Placental epithelial cell (primary cell): ENCODE data around the gene SEPHS1. TPM values are rescaled to one million over a fixed set of nuclear protein-coding genes. Genes with fewer than 3 reads are reported as not detected.

ENCODE experiments used
- total RNA-seq: library from RNA; depleted of rRNA; stranded (reverse); fragments of >200 nt; gene quantifications from 2 replicates; pipeline ENCODE4 v1.2.3, GENCODE V29; 2012

The SEPHS1 gene
- 27.5 and 35.6 TPM in 2 replicates for total RNA-seq

DNA sequence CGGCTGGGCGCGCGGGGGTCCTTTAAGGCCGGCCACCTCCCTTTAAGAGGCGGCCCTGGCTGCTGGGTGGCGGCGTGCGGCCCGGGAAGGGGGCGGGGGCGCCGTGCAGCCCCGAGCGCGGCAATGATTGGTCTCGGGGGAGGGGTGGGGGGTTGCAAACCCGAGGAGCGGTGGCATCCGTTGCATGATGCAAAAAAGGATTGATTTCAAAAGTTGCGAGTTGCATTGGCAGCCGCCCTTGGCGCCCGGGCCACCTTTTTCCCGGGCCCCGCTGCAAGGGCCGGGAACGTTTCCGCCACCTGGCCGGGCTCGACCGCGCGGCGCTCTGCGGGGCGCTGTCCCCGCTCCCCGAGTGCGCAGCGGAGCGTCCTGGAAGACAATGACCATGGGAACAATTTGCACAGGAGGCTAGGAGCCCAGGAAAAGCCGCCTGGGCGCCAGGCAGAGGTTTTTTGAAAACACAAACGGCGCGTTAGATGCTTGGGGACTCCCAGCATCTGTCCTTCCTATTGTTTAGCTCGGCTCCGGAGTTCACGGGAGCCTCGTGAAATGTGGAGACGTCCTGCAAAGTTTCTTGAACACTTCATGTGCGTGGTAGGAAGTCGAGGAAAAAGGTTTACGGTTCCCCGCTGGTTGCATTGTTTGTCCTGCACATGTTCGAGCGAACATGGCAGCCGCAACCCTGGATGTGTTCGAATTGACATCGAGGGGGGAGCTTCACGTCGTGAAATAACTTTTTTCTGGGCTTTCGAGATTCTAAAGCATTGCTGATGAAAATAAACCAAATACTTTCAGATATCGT lies at the start of gene SEPHS1:
Gene SEPHS1, minus strand, starts transcription at position 78 of the 802 bp plus-strand sequence. CDS start 3,343 bp downstream, outside the sequence.

GRCh38 chr10:13299437-13300287 lies 48.4 kb downstream of the SEPHS1 start, which contains the start of gene PHYH:
Gene PHYH, minus strand, starts transcription at chr10:13300064. Its CDS starts 22 bp downstream, at chr10:13300042.

Other genes with a start within 250 kb of the SEPHS1 start
- gene OPTN, start 248.1 kb downstream of the SEPHS1 start, total RNA-seq, result 107 and 188 TPM in 2 replicates
- gene MCM10, start 186.7 kb downstream of the SEPHS1 start, total RNA-seq, result 3.5 and 4.7 TPM in 2 replicates
- not detected in 2 replicates for gene UCMA, start 113.9 kb downstream of the SEPHS1 start, total RNA-seq
- 8.2 and 9.3 TPM in 2 replicates for gene PHYH, start 48.2 kb downstream of the SEPHS1 start, total RNA-seq
- gene BEND7, start 180.7 kb upstream of the SEPHS1 start, total RNA-seq, result 9.5 and 10.6 TPM in 2 replicates
- 23.7 and 29.1 TPM in 2 replicates for gene PRPF18, start 238.7 kb upstream of the SEPHS1 start, total RNA-seq